HG03342 (cell line): ENCODE data around the gene TLE5.
"Not testable (repeated sequence)": the region's sequence is repeated elsewhere in the genome, so short reads cannot be mapped to it uniquely, and the experiment has no call there.

ENCODE experiments used
- ATAC-seq: cut with Tn5 transposase; IDR thresholded peaks from one replicate; pipeline ENCODE4 v1.9.1; 2021; ENCODE audit warnings: mild to moderate bottlenecking, moderate library complexity; ENCODE audit not compliant: unreplicated experiment

The TLE5 gene

DNA sequence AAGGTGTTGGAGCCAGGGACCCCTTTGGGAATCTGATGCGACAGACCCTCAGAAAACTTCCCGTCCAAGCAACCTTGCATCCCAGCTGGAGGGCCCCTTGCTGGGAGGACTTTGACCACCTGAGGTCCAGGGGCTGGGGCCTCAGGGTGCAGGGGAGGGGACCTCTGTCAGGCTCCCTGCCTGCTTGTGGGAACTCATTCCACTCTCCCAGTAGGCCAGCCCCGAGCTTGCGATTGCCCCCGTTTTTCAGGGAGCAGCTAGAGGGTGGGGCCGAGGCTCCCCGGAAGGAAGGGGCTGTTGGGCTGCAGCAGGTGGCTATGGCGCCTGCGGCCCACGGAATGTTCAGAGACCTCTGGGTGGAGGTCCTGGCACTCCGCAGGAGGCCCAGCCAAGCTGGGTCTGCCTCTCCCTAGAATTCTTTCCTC lies 34.6 kb upstream of the TLE5 start:
- no peak for ATAC-seq

DNA sequence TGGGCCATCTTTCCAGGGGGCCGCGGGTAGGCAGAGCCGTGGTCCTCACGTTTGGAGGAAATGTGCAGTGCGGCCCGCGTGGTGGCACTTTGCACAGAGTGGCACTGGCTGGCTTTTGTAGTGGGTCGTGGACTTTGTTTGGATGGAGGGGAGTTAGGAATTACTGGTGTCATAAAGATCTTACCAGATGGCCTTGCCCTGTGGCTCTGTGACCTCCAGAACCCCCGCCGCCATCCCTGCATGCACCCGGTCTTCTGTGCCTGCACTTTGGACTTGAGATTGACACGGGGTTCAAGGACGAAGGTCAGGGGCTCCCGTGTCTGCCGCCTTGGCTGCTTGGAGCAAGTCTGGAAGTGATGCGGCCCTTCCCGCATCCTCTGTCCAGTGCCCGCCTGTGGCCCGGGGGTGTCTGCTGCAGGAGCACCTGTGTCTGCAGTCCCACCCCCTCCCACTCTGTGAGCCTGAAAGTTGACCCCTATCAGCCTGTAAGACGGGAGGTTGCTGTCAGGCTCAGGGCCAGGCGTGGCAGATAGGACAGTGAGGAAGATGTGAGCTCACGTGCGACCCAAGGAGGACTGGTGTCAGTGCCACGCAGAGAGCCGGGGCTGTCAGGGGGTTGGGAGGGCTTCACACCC lies 34.1 kb upstream of the TLE5 start:
- no peak for ATAC-seq

- no peak for ATAC-seq
These were observed 33.3 kb upstream of the TLE5 start for GRCh38 chr19:3095441-3096191.

- no peak for ATAC-seq
These were observed 32.5 kb upstream of the TLE5 start for GRCh38 chr19:3094601-3095440.

DNA sequence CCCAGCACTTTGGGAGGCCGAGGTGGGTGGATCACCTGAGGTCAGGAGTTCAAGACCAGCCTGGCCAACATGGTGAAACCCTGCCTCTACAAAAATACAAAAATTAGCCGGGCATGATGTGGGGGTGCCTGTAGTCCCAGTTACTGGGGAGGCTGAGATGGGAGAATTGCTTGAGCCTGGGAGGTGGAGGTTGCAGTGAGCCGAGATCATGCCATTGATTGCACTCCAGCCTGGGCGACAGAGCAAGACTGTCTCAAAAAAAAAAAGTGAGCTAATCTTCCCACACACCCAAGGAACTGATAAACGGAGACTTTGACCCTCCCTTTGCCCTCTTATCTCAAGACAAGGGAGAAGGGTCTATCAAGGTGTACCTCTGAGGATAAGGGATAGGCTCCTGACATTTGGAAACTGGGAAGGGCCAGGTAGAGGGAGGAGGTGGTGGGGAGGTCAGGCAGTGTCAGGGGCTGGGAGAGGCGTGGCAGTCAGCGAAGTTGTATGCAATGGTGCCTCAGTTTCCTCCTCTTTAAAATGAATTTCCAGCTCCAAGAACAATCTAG lies 27.1 kb upstream of the TLE5 start:
- not testable (repeated sequence) for ATAC-seq

DNA sequence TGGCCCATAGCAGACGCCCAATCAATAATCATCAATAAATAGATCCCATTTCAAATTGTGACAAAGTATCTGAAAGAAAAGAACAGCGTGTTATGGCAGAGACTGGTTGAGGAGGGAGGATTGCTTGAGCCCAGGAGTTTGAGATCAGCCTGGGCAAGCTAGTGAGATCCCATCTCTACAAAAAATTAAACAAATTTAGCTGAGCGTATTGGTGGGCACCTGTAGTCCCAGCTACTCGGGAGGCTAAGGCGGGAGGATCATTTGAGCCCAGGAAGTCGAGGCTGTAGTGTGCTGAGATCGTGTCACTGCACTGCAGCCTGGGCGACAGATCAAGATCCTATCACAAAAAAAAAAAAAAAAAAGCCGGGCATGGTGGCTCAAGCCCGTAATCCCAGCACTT lies 25.5 kb upstream of the TLE5 start:
- no peak for ATAC-seq

GRCh38 chr19:3084943-3085342 lies 22.6 kb upstream of the TLE5 start:
- no peak for ATAC-seq

DNA sequence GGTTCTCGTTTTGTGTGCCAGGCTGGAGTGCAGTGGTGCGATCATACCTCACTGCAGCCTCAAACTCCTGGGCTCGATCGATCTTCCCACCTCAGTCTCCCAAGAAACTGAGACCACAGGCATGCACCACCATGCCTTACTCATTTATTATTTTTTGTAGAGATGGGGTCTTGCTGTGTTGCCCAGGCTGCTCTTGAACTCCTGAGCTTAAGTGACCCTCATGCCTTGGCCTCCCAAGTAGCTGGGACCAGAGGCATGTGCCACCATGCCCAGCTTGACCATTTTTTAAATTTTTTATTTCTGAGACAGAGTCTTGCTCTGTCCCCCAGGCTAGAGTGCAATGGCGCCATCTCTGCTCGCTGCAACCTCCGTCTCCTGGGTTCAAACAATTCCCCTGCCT lies 21.7 kb upstream of the TLE5 start:
- ATAC-seq, result no peak

- ATAC-seq, result no peak
These were observed 20.0 kb upstream of the TLE5 start for GRCh38 chr19:3082331-3082730.

GRCh38 chr19:3080286-3080685 lies 18.0 kb upstream of the TLE5 start:
- ATAC-seq, result no peak

DNA sequence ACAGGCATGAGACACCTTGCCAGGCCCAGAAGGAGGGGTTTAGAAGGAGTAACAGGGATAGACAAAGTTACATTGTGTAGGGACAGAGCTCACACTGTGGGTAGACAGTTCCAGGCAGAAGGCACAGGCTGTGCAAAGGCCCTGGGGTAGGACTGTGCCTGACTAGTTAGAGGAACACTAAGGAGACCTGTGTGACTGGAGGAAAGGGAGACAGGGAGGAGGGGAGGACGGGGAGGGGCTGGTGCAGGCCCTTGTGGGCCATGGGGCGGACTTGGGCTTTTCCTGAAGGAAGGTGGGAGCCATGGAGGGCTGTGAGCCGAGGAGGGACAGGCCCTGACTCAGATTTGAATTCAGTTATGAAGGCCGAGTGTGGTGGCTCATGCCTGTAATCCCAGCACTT lies 17.3 kb upstream of the TLE5 start:
- no peak for ATAC-seq

DNA sequence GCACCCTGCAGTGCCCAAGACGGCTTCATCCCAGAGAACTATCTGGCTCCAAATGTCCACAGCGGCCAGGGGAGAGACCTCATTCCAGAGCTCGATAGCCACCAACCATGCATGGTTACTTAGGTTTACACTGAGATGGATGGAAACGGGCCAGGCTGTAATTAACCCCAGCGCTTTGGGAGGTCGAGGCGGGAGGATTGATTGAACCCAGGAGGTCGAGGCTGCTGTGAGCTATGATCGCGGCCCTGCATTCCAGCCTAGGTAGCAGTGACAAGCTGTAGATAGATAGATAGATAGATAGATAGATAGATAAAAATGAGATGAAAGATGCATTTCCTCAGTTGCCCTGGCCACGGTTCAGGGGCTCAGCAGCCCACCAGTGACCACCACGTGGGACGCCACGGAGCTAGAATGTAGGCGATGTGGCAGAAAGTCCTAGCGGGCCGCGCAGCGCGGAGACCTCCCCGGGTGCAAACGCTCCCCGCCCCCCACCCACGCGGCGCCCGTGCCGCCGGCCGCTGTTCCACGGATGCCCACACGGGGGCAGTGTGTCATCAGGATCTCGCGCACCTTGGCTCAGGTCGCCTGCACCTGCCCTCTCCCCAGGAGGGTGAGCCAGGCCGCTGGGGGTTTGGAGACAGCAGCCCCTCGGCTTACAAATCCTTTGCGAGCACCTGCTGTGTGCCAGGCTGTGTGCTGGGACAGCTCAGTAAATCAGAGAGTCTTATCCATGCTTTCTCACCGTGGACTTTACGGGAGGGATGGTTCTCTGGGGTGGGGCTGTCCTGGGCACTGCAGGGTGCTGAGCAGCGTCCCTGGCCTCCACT lies 13.5 kb upstream of the TLE5 start:
- no peak for ATAC-seq

DNA sequence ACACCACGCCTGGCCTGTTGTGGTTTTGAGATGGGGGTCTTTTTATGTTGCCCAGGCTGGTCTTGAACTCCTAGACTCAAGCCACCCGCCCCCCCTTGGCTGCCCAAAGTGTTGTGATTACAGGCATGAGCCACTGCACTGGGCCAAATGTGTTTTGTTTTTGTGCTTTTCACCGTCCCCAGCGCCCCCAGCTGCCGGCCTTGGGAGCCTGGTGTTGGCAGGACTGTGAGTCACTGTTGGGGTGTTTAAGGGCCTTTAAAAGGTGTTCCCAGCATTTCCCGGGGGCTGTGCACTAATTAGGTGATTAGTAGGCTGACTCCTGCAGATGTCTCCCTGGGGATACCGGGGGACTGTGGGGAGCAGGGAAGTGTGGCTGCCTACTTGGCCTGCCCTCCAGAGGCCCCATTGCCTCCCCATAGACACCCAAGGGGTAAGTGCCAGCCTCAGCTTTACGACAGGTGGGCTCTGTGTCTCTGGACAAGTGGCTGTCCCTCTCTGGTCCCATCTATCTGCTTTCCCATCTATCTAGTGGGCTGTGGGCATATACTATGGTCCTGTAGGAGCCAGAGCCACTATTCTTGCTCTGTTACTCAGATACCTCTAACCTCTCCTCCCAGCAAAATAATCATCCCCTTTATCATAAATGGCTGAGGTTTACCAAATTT lies 11.8 kb upstream of the TLE5 start:
- ATAC-seq, result no peak

- ATAC-seq, result no peak
These were observed 10.9 kb upstream of the TLE5 start for GRCh38 chr19:3073159-3073563.

DNA sequence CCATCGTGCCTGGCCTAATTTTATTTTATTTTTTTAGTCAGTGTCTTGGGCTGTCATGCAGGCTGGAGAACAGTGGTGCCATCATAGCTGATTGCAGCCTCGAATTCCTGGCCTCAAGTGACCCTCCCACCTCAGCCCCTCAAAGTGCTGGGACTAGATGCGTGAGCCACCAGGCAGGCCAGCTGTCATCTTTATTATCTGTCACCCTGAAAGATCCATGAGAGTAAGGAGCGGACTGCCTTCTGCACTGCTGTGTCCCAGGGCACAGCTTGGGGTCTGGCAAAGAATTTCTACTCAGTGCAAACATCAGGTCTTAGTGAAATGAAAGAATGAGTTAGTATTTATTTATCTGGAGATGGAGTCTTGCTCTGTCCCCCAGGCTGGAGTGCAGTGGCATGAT lies 9.5 kb upstream of the TLE5 start:
- ATAC-seq, result no peak

GRCh38 chr19:3068071-3068470 lies 5.8 kb upstream of the TLE5 start:
- no peak for ATAC-seq

GRCh38 chr19:3067563-3067962 lies 5.3 kb upstream of the TLE5 start:
- ATAC-seq, result no peak

DNA sequence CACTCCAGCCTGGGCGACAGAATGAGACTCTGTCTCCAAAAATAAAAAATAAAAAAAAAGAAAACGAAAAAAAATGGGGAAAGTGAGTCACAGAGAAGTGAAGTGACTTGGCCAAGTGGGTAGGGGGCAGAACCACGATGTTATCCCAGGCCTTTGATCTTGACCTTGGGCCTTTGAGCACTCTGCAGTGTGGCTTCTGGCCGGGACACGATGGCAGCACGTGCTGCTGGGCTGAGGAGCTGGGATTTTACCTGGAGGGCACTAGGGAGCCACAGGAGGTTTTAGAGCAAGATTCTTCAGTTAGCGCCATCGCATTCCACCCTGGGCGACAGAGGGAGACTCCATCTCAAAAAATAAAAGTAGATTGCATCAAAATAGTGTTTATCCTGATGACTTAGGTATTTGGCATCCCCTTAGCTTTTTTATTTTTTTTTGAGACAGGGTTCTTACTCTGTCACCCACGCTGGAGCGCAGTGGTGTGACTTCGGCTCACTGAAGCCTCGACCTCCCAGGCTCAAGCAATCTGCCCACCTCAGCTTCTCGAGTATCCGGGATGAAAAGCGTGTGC lies 4.3 kb upstream of the TLE5 start:
- no peak for ATAC-seq

- ATAC-seq, result peak; percentile 54
These were observed 3.5 kb upstream of the TLE5 start for GRCh38 chr19:3065675-3066357.
